PC-3 (cell line): ENCODE data around the gene CCIN. TPM values are rescaled to one million over a fixed set of nuclear protein-coding genes. Genes with fewer than 3 reads are reported as not detected.

Source experiments
- ATAC-seq: fragments of 200-7000 bp; cut with Tn5 transposase; 2 replicates; pipeline ENCODE4 v1.9.1; 2020; ENCODE audit warnings: mild to moderate bottlenecking, moderate library complexity
- BruUV-seq: library from RNA; stranded (reverse); fragments of 400-500 nt; replicated peaks from 2 replicates; lab custom pipeline; 2021; lab: Mats Ljungman, UMichigan
- CTCF ChIA-PET: fragments of 300-600 bp; sonication (Branson Sonifier 250); formaldehyde crosslinking; loops from one replicate; lab custom pipeline; 2022; ENCODE audit warnings: antibody characterized with exemption; lab: Charles Lee
- POLR2A ChIA-PET: fragments of 300-600 bp; sonication (Branson Sonifier 250); formaldehyde crosslinking; loops from one replicate; lab custom pipeline; 2022; ENCODE audit warnings: antibody characterized with exemption; ENCODE audit not compliant: unreplicated experiment; lab: Charles Lee
- DNase-seq: peaks from one replicate; pipeline ENCODE4 v3.0.0-alpha.2; 2015
- H2AFZ ChIP-seq: fragments of 300-600 bp; sonication (generic); 2 replicates; pipeline ENCODE4 v1.6.0; 2016; ENCODE audit warnings: antibody characterized with exemption, low read length
- H3F3A ChIP-seq: fragments of 300-600 bp; sonication (generic); one replicate; pipeline ENCODE4 v1.6.0; 2017; ENCODE audit warnings: antibody characterized with exemption, low read length, control low read depth, mild to moderate bottlenecking; ENCODE audit not compliant: unreplicated experiment
- H3K27ac ChIP-seq: fragments of 300-600 bp; sonication (generic); 2 replicates; pipeline ENCODE4 v1.5.1; 2016; ENCODE audit warnings: mild to moderate bottlenecking, low read length
- H3K27me3 ChIP-seq: fragments of 300-600 bp; sonication (generic); 2 replicates; pipeline ENCODE4 v1.6.1; 2016; ENCODE audit warnings: low read length, mixed read lengths
- H3K36me3 ChIP-seq: fragments of 300-600 bp; sonication (generic); 2 replicates; pipeline ENCODE4 v1.6.1; 2016; ENCODE audit warnings: low read depth, mixed run types, low read length, mixed read lengths
- H3K4me1 ChIP-seq: fragments of 300-600 bp; sonication (generic); 2 replicates; pipeline ENCODE4 v1.5.1; 2016; ENCODE audit warnings: low read length; ENCODE audit not compliant: insufficient read depth
- H3K4me2 ChIP-seq: fragments of 300-600 bp; sonication (generic); 2 replicates; pipeline ENCODE4 v1.6.0; 2016; ENCODE audit warnings: low read length
- H3K4me3 ChIP-seq: fragments of 300-600 bp; sonication (generic); 2 replicates; pipeline ENCODE4 v1.5.1; 2016; ENCODE audit warnings: mild to moderate bottlenecking, low read length, mixed read lengths
- H3K79me2 ChIP-seq: fragments of 300-600 bp; sonication (generic); 2 replicates; pipeline ENCODE4 v1.6.1; 2017; ENCODE audit warnings: low read length, mixed read lengths
- H3K9ac ChIP-seq: fragments of 300-600 bp; sonication (generic); 2 replicates; pipeline ENCODE4 v1.6.0; 2016; ENCODE audit warnings: mild to moderate bottlenecking, low read length
- H3K9me2 ChIP-seq: fragments of 300-600 bp; sonication (generic); replicated peaks from 2 replicates; pipeline ENCODE4 v1.6.1; 2016; ENCODE audit warnings: mixed run types, low read length, mixed read lengths
- H3K9me3 ChIP-seq: fragments of 300-600 bp; sonication (generic); 2 replicates; pipeline ENCODE4 v1.6.1; 2016; ENCODE audit warnings: low read length, mixed read lengths
- H4K20me1 ChIP-seq: fragments of 300-600 bp; sonication (generic); 2 replicates; pipeline ENCODE4 v1.6.1; 2016; ENCODE audit warnings: low read length, mixed read lengths
- CTCF ChIP-seq: fragments of 300-600 bp; sonication (generic); conservative IDR thresholded peaks from 2 replicates; pipeline ENCODE4 v1.5.1; 2017; ENCODE audit warnings: antibody characterized with exemption, low read depth, mild to moderate bottlenecking, low read length
- EZH2 ChIP-seq: fragments of 300-600 bp; sonication (generic); IDR thresholded peaks from one replicate; pipeline ENCODE4 v1.6.1; 2017; ENCODE audit warnings: antibody characterized with exemption, mild to moderate bottlenecking, low read length; ENCODE audit not compliant: unreplicated experiment
- EZH2phosphoT487 ChIP-seq: fragments of 300-600 bp; sonication (generic); IDR thresholded peaks from 2 replicates; pipeline ENCODE4 v1.6.1; 2018; ENCODE audit warnings: mild to moderate bottlenecking, antibody characterized with exemption, low read length, borderline replicate concordance
- intact Hi-C: fragments of 100-400 bp; cut with micrococcal nuclease; formaldehyde crosslinking; loops from 2 replicates; pipeline ENCODE4 v1.9.0; 2023
- total RNA-seq: library from RNA; depleted of rRNA; stranded (reverse); fragments of >200 nt; gene quantifications from 2 replicates; pipeline ENCODE4 v1.2.3, GENCODE V29; 2014

Gene CCIN
- total RNA-seq, 1 experiment from 2014 or later = 0.22 TPM

DNA sequence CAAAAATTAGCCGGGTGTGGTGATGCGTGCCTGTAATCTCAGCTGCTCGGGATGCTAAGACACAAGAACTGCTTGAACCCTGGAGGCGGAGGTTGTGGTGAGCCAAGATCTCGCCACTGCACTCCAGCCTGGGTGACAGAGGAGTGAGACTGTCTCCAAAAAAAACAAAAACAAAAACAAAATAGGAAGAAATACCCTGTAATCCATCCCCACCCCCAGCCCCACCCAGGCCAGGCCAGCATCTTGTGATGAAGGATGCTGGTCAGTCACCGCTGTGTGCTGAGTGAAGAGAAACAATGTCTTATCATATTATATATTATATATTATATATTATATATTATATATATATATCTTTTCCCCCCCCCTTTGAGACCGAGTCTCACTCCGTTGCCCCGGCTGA, 15.4 kb upstream of the CCIN start:
- Histone ChIP-seq H3K9ac (no peak overlapping the region), H3K79me2 (no peaks in the 10 kb centered on the region), H3K9me2 (no peaks in the 10 kb centered on the region), H3K4me2 (no peak overlapping the region), H4K20me1 (no peaks in the 10 kb centered on the region), H3K27me3 (no peaks in the 10 kb centered on the region), H3K4me3 (no peak overlapping the region), H3K27ac (no peak overlapping the region), H3K9me3 (no peaks in the 10 kb centered on the region), H3K36me3 (peaks cover 2% of the 10 kb centered on the region; the same call in 1 of the 2 replicates), H3K4me1 (peaks cover 21% of the 10 kb centered on the region), H2AFZ (no peak overlapping the region), H3F3A (no peaks in the 10 kb centered on the region)
- CTCF ChIA-PET = interaction anchor here (1.5 kb wide), 1 partner anchor 12 kb away, joined by 3 read pairs; no protein-coding TSS in a partner anchor
- no TSS peak for BruUV-seq
- DNase-seq (no peak), ATAC-seq (no peak)
- TF ChIP-seq CTCF = no peak
- TF ChIP-seq EZH2phosphoT487 = no peak
- no peak for TF ChIP-seq EZH2
- intact Hi-C loops = no loop called here
- POLR2A ChIA-PET = no interaction called here

- TF ChIP-seq EZH2phosphoT487 (no peak), CTCF (no peak), EZH2 (no peak)
- peak overlapping the region; percentile 38 for H3K4me2 ChIP-seq
- intact Hi-C loops = no loop called here
- peak overlapping the region; percentile 41 for H2AFZ ChIP-seq
- no peaks in the 10 kb centered on the region for H3K9me2 ChIP-seq
- no peaks in the 10 kb centered on the region for H4K20me1 ChIP-seq
- no peaks in the 10 kb centered on the region for H3K27me3 ChIP-seq
- H3K4me1 ChIP-seq = peaks cover 14% of the 10 kb centered on the region; the same call in 1 of the 2 replicates
- H3K36me3 ChIP-seq = peaks cover 2% of the 10 kb centered on the region; the same call in 1 of the 2 replicates
- H3K4me3 ChIP-seq = no peak overlapping the region
- H3K9me3 ChIP-seq = no peaks in the 10 kb centered on the region
- H3K27ac ChIP-seq = peak overlapping the region; percentile 48
- no TSS peak for BruUV-seq
- no peaks in the 10 kb centered on the region for H3K79me2 ChIP-seq
- ATAC-seq (peak; percentile 67), DNase-seq (peak; percentile 29)
- POLR2A ChIA-PET = no interaction called here
- H3K9ac ChIP-seq = no peak overlapping the region
- no peaks in the 10 kb centered on the region for H3F3A ChIP-seq
- CTCF ChIA-PET = interaction anchor here (1.0 to 1.5 kb wide), 2 partner anchors 11 to 12 kb away, joined by 3 to 5 read pairs; no protein-coding TSS in a partner anchor
These were observed 14.7 kb upstream of the CCIN start for GRCh38 chr9:36154331-36154952.

DNA sequence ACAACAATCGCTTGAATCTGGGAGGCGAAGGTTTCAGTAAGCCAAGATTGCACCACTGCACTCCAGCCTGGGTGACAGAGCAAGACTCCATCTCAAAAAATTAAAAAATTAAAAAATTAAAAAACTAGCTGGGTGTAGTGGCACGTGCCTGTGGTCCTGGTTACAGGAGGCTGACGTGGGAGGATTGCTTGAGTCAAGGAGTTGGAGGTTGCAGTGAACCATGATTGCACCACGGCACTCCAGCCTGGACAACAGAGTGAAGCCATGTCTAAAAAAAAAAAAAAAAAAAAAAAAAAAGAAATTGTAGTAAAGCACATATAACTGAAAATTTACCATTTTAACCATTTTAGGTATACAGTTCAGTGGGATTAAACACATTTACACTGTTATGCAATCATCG, 13.1 kb upstream of the CCIN start:
- intact Hi-C loops = no loop called here

More for the DNA sequence above, 13.1 kb upstream of the CCIN start:
- TF ChIP-seq CTCF (no peak), EZH2phosphoT487 (no peak), EZH2 (no peak)
- BruUV-seq = no TSS peak
- H3K4me3 ChIP-seq = no peak overlapping the region
- no peaks in the 10 kb centered on the region for H3K9me3 ChIP-seq
- H3K79me2 ChIP-seq = no peaks in the 10 kb centered on the region
- ATAC-seq (no peak), DNase-seq (no peak)
- H3K27ac ChIP-seq = no peak overlapping the region
- H4K20me1 ChIP-seq = no peaks in the 10 kb centered on the region
- no peaks in the 10 kb centered on the region for H3K27me3 ChIP-seq
- H3K9me2 ChIP-seq = no peaks in the 10 kb centered on the region
- H3K36me3 ChIP-seq = peaks cover 2% of the 10 kb centered on the region; the same call in 1 of the 2 replicates
- H3K4me1 ChIP-seq = peaks cover 14% of the 10 kb centered on the region; the same call in 1 of the 2 replicates
- POLR2A ChIA-PET = no interaction called here
- no peak overlapping the region for H3K9ac ChIP-seq
- H3F3A ChIP-seq = no peaks in the 10 kb centered on the region
- no peak overlapping the region for H2AFZ ChIP-seq
- CTCF ChIA-PET = no interaction called here
- no peak overlapping the region for H3K4me2 ChIP-seq
